GM12873 (cell line): ENCODE results near the gene CEP170.

Experiments used
- CTCF ChIP-seq: IDR thresholded peaks from 2 replicates; pipeline ENCODE4 v1.5.1; 2012; ENCODE audit warnings: low read depth, mild to moderate bottlenecking, moderate library complexity, low read length, control low read depth; ENCODE audit not compliant: insufficient read depth; ENCODE audit errors: missing control alignments

CEP170 gene

GRCh38 chr1:243288062-243288461 is 33.0 kb upstream of the CEP170 start:
- TF ChIP-seq CTCF = no peak

GRCh38 chr1:243287652-243288051 is 32.6 kb upstream of the CEP170 start:
- TF ChIP-seq CTCF = no peak

- no peak for TF ChIP-seq CTCF
These were observed 32.0 kb upstream of the CEP170 start for GRCh38 chr1:243287123-243287460.

- no peak for TF ChIP-seq CTCF
These were observed 31.5 kb upstream of the CEP170 start for GRCh38 chr1:243286409-243287122.

- TF ChIP-seq CTCF = no peak
These were observed 26.6 kb upstream of the CEP170 start for GRCh38 chr1:243281672-243282071.

- TF ChIP-seq CTCF = no peak
These were observed 25.6 kb upstream of the CEP170 start for GRCh38 chr1:243280571-243281129.

- no peak for TF ChIP-seq CTCF
These were observed 20.2 kb upstream of the CEP170 start for GRCh38 chr1:243275316-243275715.
